ENCODE results near the gene FYB1. TPM values are rescaled to one million over a fixed set of nuclear protein-coding genes. Genes with fewer than 3 reads are reported as not detected.

The FYB1 gene
- total RNA-seq, 1 experiment from 2014 or later: not detected

- TF ChIP-seq EZH2 (IDR thresholded peaks at IDR 0.05; ENCODE audit: borderline replicate concordance, low read depth, low read length, poor library complexity, severe bottlenecking): no peak
- no peak for TF ChIP-seq CTCF (conservative IDR thresholded peaks at IDR 0.05; ENCODE audit: low read depth, low read length)
- no peak overlapping the region for H3K4me3 ChIP-seq (ENCODE audit: low read depth, low read length, poor library complexity, severe bottlenecking)
- no peaks in the 10 kb centered on the region for H3K4me1 ChIP-seq (ENCODE audit: insufficient read depth, low read length, poor library complexity, severe bottlenecking)
- H3K27me3 ChIP-seq (replicated peaks; ENCODE audit: insufficient read depth, low read depth, low read length, poor library complexity): peaks cover 7% of the 10 kb centered on the region
- no TSS peak for BruUV-seq (replicated peaks)
- H3K36me3 ChIP-seq (ENCODE audit: insufficient read depth, low read length, poor library complexity, severe bottlenecking): no peaks in the 10 kb centered on the region
- intact Hi-C loops (cut with micrococcal nuclease; ENCODE audit: unreplicated experiment): no loop called here
- H3K27ac ChIP-seq (ENCODE audit: low read depth, low read length, poor library complexity, severe bottlenecking): no peak overlapping the region
- H3K9me3 ChIP-seq (ENCODE audit: low read depth, low read length, poor library complexity, severe bottlenecking): no peaks in the 10 kb centered on the region
- CTCF ChIA-PET: no interaction called here
- POLR2A ChIA-PET (ENCODE audit: low non-redundant PET): interaction anchor here (0.7 kb wide), 1 partner anchor 27 kb away, joined by 15 read pairs; no protein-coding TSS in a partner anchor
- DNase-seq (ENCODE audit: low spot score): no peak
Observed at GRCh38 chr5:39195198-39195826, 24.1 kb downstream of the FYB1 start.

- DNase-seq (ENCODE audit: low spot score): no peak
- no peak for TF ChIP-seq CTCF (conservative IDR thresholded peaks at IDR 0.05; ENCODE audit: low read depth, low read length)
- TF ChIP-seq EZH2 (IDR thresholded peaks at IDR 0.05; ENCODE audit: borderline replicate concordance, low read depth, low read length, poor library complexity, severe bottlenecking): no peak
- BruUV-seq (replicated peaks): no TSS peak
- intact Hi-C loops (cut with micrococcal nuclease; ENCODE audit: unreplicated experiment): no loop called here
- Histone ChIP-seq H3K27ac (ENCODE audit: low read depth, low read length, poor library complexity, severe bottlenecking) (no peak overlapping the region), H3K36me3 (ENCODE audit: insufficient read depth, low read length, poor library complexity, severe bottlenecking) (no peaks in the 10 kb centered on the region), H3K4me3 (ENCODE audit: low read depth, low read length, poor library complexity, severe bottlenecking) (no peak overlapping the region), H3K4me1 (ENCODE audit: insufficient read depth, low read length, poor library complexity, severe bottlenecking) (no peaks in the 10 kb centered on the region), H3K27me3 (replicated peaks; ENCODE audit: insufficient read depth, low read depth, low read length, poor library complexity) (peaks cover 7% of the 10 kb centered on the region), H3K9me3 (ENCODE audit: low read depth, low read length, poor library complexity, severe bottlenecking) (no peaks in the 10 kb centered on the region)
- POLR2A ChIA-PET (ENCODE audit: low non-redundant PET): no interaction called here
- CTCF ChIA-PET: no interaction called here
Observed at GRCh38 chr5:39194466-39195136, 24.8 kb downstream of the FYB1 start.

DNA sequence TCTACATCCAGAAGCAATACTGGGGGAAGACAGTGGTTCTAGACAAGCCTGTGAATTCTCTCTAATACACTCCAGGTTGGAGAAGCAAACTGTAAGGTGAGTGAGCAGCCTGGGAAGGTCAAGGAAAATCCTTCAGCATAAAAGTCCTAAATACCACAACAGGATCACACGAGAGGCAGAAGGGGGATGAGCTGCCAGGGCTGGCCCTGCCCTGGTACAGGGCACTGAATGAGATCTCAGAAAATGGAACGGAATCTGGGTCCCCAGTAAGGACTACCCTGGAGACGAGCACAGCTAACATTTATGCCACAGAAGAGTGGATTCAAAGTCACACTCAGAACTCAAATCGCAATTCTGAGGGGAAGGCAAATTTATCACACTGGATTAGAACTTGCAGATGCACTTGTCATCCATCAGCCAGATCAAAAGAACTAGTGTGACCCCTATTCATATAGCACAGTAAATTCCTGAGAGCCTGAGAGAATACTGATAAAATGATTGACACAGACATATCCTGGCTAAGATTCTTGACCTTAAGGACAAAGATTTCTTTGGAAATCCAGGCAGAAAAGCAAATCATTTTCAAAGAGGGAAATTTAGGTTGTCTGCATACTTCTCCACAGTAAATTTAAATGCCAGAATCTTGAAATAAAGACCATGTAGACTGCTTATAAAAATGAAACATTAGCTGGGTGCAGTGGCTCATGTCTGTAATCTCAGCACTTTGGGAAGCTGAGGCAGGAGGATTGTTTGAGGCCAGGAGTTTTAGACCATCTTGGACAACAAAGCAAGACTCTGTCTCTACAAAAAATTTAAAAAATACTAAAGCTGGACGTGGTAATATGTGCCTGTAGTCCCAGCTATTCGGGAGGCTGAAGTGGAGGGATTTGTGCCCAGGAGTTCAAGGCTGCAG lies 25.6 kb downstream of the FYB1 start:
- no TSS peak for BruUV-seq (replicated peaks)
- TF ChIP-seq EZH2 (IDR thresholded peaks at IDR 0.05; ENCODE audit: borderline replicate concordance, low read depth, low read length, poor library complexity, severe bottlenecking) (no peak), CTCF (conservative IDR thresholded peaks at IDR 0.05; ENCODE audit: low read depth, low read length) (no peak)
- no peaks in the 10 kb centered on the region for H3K36me3 ChIP-seq (ENCODE audit: insufficient read depth, low read length, poor library complexity, severe bottlenecking)
- H3K9me3 ChIP-seq (ENCODE audit: low read depth, low read length, poor library complexity, severe bottlenecking): no peaks in the 10 kb centered on the region
- H3K4me3 ChIP-seq (ENCODE audit: low read depth, low read length, poor library complexity, severe bottlenecking): no peak overlapping the region
- H3K4me1 ChIP-seq (ENCODE audit: insufficient read depth, low read length, poor library complexity, severe bottlenecking): no peaks in the 10 kb centered on the region
- ChIA-PET POLR2A (ENCODE audit: low non-redundant PET) (no interaction called here), CTCF (no interaction called here)
- H3K27ac ChIP-seq (ENCODE audit: low read depth, low read length, poor library complexity, severe bottlenecking): no peak overlapping the region
- no peak for DNase-seq (ENCODE audit: low spot score)
- intact Hi-C loops (cut with micrococcal nuclease; ENCODE audit: unreplicated experiment): no loop called here
- peaks cover 7% of the 10 kb centered on the region for H3K27me3 ChIP-seq (replicated peaks; ENCODE audit: insufficient read depth, low read depth, low read length, poor library complexity)

Data from A673 (cell line).